GM18505 (cell line): ENCODE data around the gene PRKCH.

Source experiments
- ATAC-seq: cut with Tn5 transposase; IDR thresholded peaks from one replicate; pipeline ENCODE4 v1.9.1; 2021; ENCODE audit not compliant: unreplicated experiment
- POLR2A ChIP-seq: IDR thresholded peaks from 4 replicates; pipeline ENCODE4 v1.6.1; 2011; ENCODE audit warnings: borderline replicate concordance; ENCODE audit not compliant: insufficient read depth, insufficient read length; ENCODE audit errors: extremely low read depth

PRKCH gene

DNA sequence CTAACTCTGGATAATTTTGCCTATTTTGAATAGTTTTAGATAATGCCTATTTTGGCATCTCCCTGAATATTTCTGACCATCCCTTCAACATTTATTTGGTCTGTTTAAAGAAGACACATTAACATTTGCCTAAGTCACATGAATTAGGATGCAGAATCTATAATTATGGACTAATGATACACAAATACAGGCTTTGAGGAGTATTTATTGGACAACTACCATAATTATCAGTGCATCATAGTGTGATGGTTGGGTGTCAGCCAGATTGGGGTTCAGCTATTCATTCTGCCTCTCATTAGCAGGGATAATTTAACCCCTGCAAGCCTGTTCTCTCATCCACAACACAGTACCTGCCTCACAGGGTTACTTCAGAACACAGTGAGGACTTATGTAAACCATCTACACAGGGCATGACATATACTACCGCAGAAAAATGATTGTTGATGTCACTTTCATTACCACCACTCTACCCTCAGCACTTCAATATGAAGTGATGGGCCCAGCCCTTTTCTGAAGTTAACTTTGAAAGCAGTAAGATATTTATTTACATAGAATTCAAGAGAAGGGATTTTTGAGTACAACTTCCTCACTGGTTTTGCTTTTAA is 14.4 kb downstream of the PRKCH start:
- TF ChIP-seq POLR2A: no peak
- no peak for ATAC-seq

GRCh38 chr14:61337893-61338292 is 16.5 kb downstream of the PRKCH start:
- no peak for ATAC-seq
- TF ChIP-seq POLR2A: no peak

DNA sequence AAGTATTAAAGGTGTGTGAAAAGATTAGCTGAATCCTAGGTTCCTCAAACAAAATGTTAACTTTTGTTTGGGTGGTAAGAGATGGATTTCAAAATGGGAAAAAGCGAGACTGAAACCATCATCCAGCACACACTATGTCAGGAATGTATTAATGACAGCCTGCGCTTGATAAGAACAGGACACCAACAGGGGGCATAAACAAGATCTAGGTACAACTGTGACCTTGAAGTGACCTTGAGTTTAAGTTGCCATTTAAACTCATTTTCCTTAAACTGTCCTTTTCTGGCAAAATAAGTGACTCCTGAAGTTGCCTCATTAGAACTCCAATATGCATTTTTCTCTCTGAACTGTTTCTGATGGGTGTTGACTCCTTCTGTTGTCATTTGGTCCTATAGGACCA is 17.1 kb downstream of the PRKCH start:
- no peak for TF ChIP-seq POLR2A
- no peak for ATAC-seq

- ATAC-seq: no peak
- no peak for TF ChIP-seq POLR2A
Measured at GRCh38 chr14:61341275-61342206, 20.2 kb downstream of the PRKCH start.

DNA sequence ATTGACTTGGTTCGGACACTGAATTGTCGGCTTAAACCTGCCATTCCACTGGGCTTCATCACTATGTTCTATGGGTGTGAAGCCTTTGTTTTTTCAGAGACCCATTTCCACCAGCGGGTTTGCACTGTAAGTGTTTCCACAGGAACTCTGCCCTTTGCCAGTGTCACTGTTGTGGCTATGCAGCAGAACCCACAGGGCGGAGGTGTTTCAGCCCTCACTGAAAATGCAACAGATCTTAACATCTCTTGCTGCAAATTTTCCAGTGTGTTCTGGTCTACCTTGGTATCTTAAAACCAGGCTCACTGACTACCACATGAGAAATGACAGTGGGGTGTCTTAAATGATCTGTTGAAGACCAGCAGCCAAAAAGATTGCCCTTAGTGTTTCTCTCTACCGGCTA is 21.1 kb downstream of the PRKCH start:
- no peak for ATAC-seq
- TF ChIP-seq POLR2A: no peak

GRCh38 chr14:61342932-61343331 is 21.6 kb downstream of the PRKCH start:
- no peak for ATAC-seq
- no peak for TF ChIP-seq POLR2A

DNA sequence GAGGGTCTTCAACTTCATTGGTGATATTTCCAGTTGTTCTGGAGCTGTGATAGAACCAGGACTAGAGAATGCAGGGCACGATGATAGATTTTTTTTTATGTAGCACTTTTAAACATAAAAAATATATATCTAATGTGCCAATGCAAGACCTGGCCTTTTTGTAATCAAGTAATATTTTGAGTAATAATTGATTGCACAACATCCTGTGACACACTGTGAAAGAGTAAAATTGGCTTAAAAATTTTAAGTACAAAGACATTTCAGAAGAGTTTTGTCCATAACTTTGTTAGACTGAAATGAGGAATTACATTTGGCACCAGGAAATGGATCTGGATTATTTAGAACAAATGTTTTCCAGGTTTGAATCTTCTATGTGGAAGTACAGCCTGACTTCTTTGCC is 22.1 kb downstream of the PRKCH start:
- ATAC-seq: no peak
- TF ChIP-seq POLR2A: no peak

- no peak for ATAC-seq
- TF ChIP-seq POLR2A: no peak
Measured at GRCh38 chr14:61343991-61344405, 22.6 kb downstream of the PRKCH start.

DNA sequence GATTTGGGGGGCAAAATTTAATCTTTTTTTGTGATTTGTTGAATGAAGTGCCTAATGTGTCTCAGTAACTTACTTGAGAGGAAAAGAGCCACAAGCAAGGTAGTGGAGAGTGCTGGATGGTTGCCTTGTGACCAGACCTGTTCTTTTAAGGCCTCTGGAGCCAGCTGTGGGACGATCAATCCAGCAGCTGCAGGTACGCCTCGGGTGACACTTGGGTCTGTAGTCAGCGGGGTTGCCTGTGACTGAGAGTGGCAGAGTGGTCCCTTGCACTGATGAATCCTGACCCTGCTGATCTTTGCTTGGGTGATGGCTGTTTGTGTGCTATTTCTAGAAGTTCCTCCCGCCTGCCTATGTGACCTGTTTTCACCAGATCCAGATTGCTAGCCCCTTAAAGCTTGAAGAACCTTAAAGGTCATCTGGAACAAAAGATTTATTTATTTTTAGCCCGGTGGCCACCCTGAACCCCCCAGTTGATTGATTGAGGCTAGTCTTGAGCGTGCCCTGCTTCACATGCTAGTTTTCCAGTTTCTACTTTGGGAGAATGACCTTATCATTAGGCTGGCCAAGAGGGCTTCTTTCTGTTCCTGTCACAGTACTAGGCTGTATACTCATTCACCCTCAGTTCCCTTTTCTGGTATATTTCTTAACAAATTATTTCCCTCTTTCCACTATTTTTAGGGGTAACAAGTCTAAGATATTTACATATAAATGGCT is 23.2 kb downstream of the PRKCH start:
- no peak for ATAC-seq
- TF ChIP-seq POLR2A: no peak

DNA sequence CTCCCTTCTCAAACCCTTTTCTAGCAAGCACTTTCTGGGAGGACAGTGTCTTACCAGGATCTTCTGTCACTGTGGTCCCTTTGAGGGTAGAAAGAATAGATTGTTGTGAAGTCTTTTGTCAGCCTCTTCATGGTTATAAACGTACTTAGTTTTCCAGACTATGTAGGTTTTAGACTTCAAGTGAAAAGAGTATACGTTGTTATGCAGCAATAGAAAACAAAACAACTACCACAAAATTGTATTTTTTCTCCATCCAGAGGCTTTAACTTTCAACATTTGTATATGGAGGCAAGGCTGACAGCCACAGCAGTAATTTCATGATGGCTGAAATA is 23.7 kb downstream of the PRKCH start:
- no peak for TF ChIP-seq POLR2A
- ATAC-seq: no peak

- no peak for ATAC-seq
Measured at GRCh38 chr14:61346221-61346620, 24.8 kb downstream of the PRKCH start.

DNA sequence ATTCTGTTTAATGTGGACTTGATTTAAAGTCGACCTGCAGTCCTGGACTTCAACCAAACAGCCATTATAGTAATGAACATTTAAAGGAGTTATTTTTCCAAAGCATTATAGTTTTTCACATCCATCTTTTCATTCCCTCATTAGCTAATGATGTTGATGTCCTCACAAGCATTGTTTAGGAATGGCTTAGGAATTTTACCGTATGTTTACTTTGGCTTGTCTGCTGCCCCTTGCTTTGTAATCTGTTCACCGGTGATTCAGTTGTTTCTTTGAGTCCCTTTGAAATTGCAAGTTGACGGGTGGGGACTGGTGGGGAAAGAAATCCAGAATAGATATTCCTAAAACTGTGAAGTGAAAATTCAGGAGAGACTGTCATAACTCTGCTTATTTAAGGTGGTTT is 25.4 kb downstream of the PRKCH start:
- TF ChIP-seq POLR2A: no peak
- no peak for ATAC-seq

More at GRCh38 chr14:61346221-61346620, 24.8 kb downstream of the PRKCH start:
- no peak for TF ChIP-seq POLR2A

DNA sequence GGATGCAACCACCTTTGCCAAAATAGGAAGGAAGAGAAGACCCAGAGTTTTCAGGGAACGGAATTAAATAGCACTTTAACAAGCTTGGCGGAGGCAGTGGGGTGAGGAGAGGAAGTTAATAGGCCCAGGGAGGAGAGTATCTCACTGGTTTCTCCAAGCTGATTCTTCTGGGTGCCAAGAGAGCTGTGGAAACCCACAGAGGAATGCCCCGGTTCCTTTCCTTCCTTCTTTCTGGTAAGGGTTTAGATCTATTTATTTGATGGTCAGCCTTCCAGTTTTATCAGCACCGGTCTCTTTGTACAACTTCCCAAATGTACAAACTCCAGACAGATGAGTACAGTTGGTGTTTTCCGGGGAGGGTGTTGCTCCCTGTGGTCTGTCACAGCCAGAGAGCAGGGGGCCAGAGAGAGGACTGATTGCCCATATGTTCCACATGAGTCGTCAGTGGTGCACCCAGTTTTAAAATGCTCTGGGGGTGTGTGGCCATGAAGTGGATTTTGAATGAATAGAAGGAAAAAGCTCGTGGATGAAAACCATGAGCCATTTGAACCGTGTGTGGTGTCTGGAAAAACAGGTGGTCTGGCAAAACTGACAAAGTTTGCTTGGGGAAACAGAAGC is 26.6 kb downstream of the PRKCH start:
- ATAC-seq: no peak
- TF ChIP-seq POLR2A: no peak
